Transverse colon (tissue), 4 donors: Measurements from ENCODE around the gene SLC35F3. TPM values are rescaled to one million over a fixed set of nuclear protein-coding genes. Genes with fewer than 3 reads are reported as not detected.

Experiments
- DNase-seq: peaks from one replicate; pipeline ENCODE4 v3.0.0-alpha.2; 2019
- H3K27ac ChIP-seq, 4 donors: fragments of 200-600 bp; sonication (generic); 2 replicates each; pipeline ENCODE4 v1.5.1; 2016 to 2018; ENCODE audit warnings: inconsistent platforms in 4 of 4
- H3K27me3 ChIP-seq: fragments of 200-600 bp; sonication (generic); 2 replicates; pipeline ENCODE4 v1.5.1; 2017; ENCODE audit warnings: inconsistent platforms
- H3K36me3 ChIP-seq, 4 donors: fragments of 200-600 bp; sonication (generic); 2 replicates each; pipeline ENCODE4 v1.5.1; 2017 to 2019; ENCODE audit warnings: inconsistent platforms in 4 of 4
- H3K4me1 ChIP-seq, 4 donors: fragments of 200-600 bp; sonication (generic); 2 replicates each; pipeline ENCODE4 v1.5.1; 2017 to 2020; ENCODE audit warnings: inconsistent platforms in 4 of 4
- H3K4me3 ChIP-seq, 4 donors: fragments of 200-600 bp; sonication (generic); 1 replicate in 1 of 4; 2 replicates in 3 of 4; pipeline versions ENCODE4 v1.5.1 to v1.6.1; 2017 to 2019; ENCODE audit warnings: inconsistent platforms in 4 of 4
- H3K9me3 ChIP-seq, 2 donors: fragments of 200-600 bp; sonication (generic); 2 replicates each; pipeline ENCODE4 v1.5.1; 2017 to 2019; ENCODE audit warnings: inconsistent platforms in 2 of 2
- CTCF ChIP-seq, 5 experiments: fragments of 200-600 bp in 3 of 5; fragments of 450-650 bp in 2 of 5; sonication (generic) in 3 of 5; IDR thresholded peaks; 1 replicate in 2 of 5; 2 replicates in 3 of 5; pipeline ENCODE4 v1.5.1; 2016 to 2017; ENCODE audit warnings: antibody characterized with exemption in 5 of 5, inconsistent platforms in 3 of 5, mild to moderate bottlenecking in 2 of 5, moderate library complexity in 1 of 5
- EP300 ChIP-seq: sonication (generic); formaldehyde crosslinking; IDR thresholded peaks from one replicate; pipeline ENCODE4 v1.6.1; 2017; ENCODE audit warnings: antibody characterized with exemption, low read depth
- POLR2A ChIP-seq: fragments of 450-650 bp; IDR thresholded peaks from one replicate; pipeline ENCODE4 v1.6.1; 2016; ENCODE audit warnings: antibody characterized with exemption, mild to moderate bottlenecking, moderate library complexity
- POLR2AphosphoS5 ChIP-seq, 3 donors: sonication (generic); formaldehyde crosslinking; IDR thresholded peaks; one replicate each; pipeline ENCODE4 v1.6.1; 2016; ENCODE audit warnings: antibody characterized with exemption in 3 of 3
- WGBS, 2 donors: methylation state at CpG; one replicate each; pipeline ENCODE4 v1.1.5; 2018; ENCODE audit warnings: low coverage in 1 of 2; 5-methylcytosine and 5-hydroxymethylcytosine counted together
- in situ Hi-C, 4 donors: fragments of 200-750 bp; cut with MboI; loops; one replicate each; pipeline versions ENCODE4 v1.15.0 to v1.15.1; 2017; ENCODE audit warnings: low sequenced_read_pairs in 3 of 4, low pct_ligation_motif_present in 1 of 4, low pct_unique_long_range_greater_than_20kb in 1 of 4
- intact Hi-C: fragments of 100-400 bp; cut with DNase I; formaldehyde crosslinking; loops from one replicate; pipeline ENCODE4 v1.15.1; 2023; ENCODE audit warnings: low total_unique reads
- total RNA-seq, 4 donors: library from RNA; depleted of rRNA; stranded (reverse); fragments of >200 nt; gene quantifications; one replicate each; pipeline ENCODE4 v1.1.0, GENCODE V29; 2016

Gene SLC35F3
- total RNA-seq, 4 donors from 2014 or later: not detected

GRCh38 chr1:233936422-233936821, 31.9 kb downstream of the SLC35F3 start:
- in situ Hi-C loops: no loop called here
- Histone ChIP-seq H3K36me3 (no peaks in the 10 kb centered on the region), H3K4me3 (no peak overlapping the region), H3K27me3 (no peaks in the 10 kb centered on the region), H3K27ac (no peak overlapping the region), H3K4me1 (no peaks in the 10 kb centered on the region), H3K9me3 (no peaks in the 10 kb centered on the region)
- WGBS, 2 donors: 81% methylated on average over 1 of the region's 1 CpG; no CpG with 5 or more reads in 1 of the 2 donors
- TF ChIP-seq CTCF (IDR thresholded peaks at IDR 0.05) (no peak), POLR2A (no peak), EP300 (no peak), POLR2AphosphoS5 (IDR thresholded peaks at IDR 0.05) (no peak)
- intact Hi-C loops: no loop called here
- DNase-seq: no peak

GRCh38 chr1:233936842-233937241, 32.4 kb downstream of the SLC35F3 start:
- in situ Hi-C loops: no loop called here
- DNase-seq: no peak
- Histone ChIP-seq H3K4me1 (no peaks in the 10 kb centered on the region), H3K9me3 (no peaks in the 10 kb centered on the region), H3K27ac (no peak overlapping the region), H3K36me3 (no peaks in the 10 kb centered on the region), H3K27me3 (no peaks in the 10 kb centered on the region), H3K4me3 (no peak overlapping the region)
- TF ChIP-seq CTCF (IDR thresholded peaks at IDR 0.05): no peak
- TF ChIP-seq POLR2AphosphoS5 (IDR thresholded peaks at IDR 0.05): no peak
- no peak for TF ChIP-seq POLR2A
- no peak for TF ChIP-seq EP300
- WGBS, 2 donors: 84% methylated on average over 3 of the region's 3 CpGs; no CpG with 5 or more reads in 1 of the 2 donors
- intact Hi-C loops: no loop called here

DNA sequence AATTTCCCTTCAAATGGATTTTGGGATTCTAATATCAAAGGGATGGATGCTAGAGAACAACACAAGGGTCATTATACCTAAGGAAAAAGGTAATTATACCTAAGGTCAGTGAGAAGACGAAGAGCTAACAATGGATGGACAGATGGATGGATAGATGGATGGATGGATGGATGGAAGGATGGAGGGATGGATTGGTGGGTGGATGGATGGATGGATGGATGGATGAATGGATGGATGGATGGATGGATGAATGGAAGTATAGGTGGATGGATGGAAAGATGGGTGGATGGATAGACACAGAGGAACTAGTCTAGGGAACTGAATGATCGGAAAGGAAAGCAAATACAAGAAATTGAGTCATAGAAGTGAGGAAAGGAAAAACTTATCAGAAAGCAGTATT, 34.0 kb downstream of the SLC35F3 start:
- in situ Hi-C loops (no loop called here), intact Hi-C loops (no loop called here)
- Histone ChIP-seq H3K36me3 (no peaks in the 10 kb centered on the region), H3K27me3 (no peaks in the 10 kb centered on the region), H3K4me3 (no peak overlapping the region), H3K27ac (no peak overlapping the region), H3K4me1 (no peaks in the 10 kb centered on the region), H3K9me3 (no peaks in the 10 kb centered on the region)
- whole genome bisulfite sequencing, 2 donors: 73 to 78% methylated on average over 1 to 2 of the region's 2 CpGs
- no peak for DNase-seq
- TF ChIP-seq POLR2AphosphoS5 (IDR thresholded peaks at IDR 0.05) (no peak), CTCF (IDR thresholded peaks at IDR 0.05) (no peak), POLR2A (no peak), EP300 (no peak)

- DNase-seq: no peak
- H3K4me1 ChIP-seq: no peaks in the 10 kb centered on the region
- no peaks in the 10 kb centered on the region for H3K36me3 ChIP-seq
- no peak for TF ChIP-seq POLR2A
- no peak for TF ChIP-seq POLR2AphosphoS5 (IDR thresholded peaks at IDR 0.05)
- no peak for TF ChIP-seq EP300
- no peaks in the 10 kb centered on the region for H3K27me3 ChIP-seq
- no peak overlapping the region for H3K4me3 ChIP-seq
- no peaks in the 10 kb centered on the region for H3K9me3 ChIP-seq
- in situ Hi-C loops: no loop called here
- H3K27ac ChIP-seq: no peak overlapping the region
- 76 to 85% methylated on average over 5 of the region's 5 CpGs for WGBS, 2 donors
- intact Hi-C loops: no loop called here
Measured at GRCh38 chr1:233939451-233939850, 35.0 kb downstream of the SLC35F3 start.

GRCh38 chr1:233940908-233941307, 36.4 kb downstream of the SLC35F3 start:
- 73 to 79% methylated on average over 5 of the region's 5 CpGs for WGBS, 2 donors
- no peaks in the 10 kb centered on the region for H3K27me3 ChIP-seq
- TF ChIP-seq POLR2AphosphoS5 (IDR thresholded peaks at IDR 0.05) (no peak), EP300 (no peak), POLR2A (no peak), CTCF (IDR thresholded peaks at IDR 0.05) (no peak)
- in situ Hi-C loops: no loop called here
- DNase-seq: no peak
- no peaks in the 10 kb centered on the region for H3K4me1 ChIP-seq
- intact Hi-C loops: no loop called here
- no peak overlapping the region for H3K27ac ChIP-seq
- no peaks in the 10 kb centered on the region for H3K9me3 ChIP-seq
- no peaks in the 10 kb centered on the region for H3K36me3 ChIP-seq
- no peak overlapping the region for H3K4me3 ChIP-seq
